Stimulated activated CD8-positive, alpha-beta memory T cell treated with anti-CD3 and anti-CD28 coated beads, Interleukin-12 subunit alpha, Interleukin-12 subunit beta, amount 100 ng/mL, for 24 hours (primary cell): ENCODE results near the gene LRRC9.
"Not testable (repeated sequence)": the region's sequence is repeated elsewhere in the genome, so short reads cannot be mapped to it uniquely, and the experiment has no call there.

Experiments
- DNase-seq: peaks from one replicate; pipeline ENCODE4 v3.0.0-alpha.2; 2020; ENCODE audit errors: extremely low read depth

Gene LRRC9

GRCh38 chr14:60064491-60065072 is 144.6 kb downstream of the LRRC9 start:
- no peak for DNase-seq

- DNase-seq, result no peak
These were observed 147.9 kb downstream of the LRRC9 start for GRCh38 chr14:60067882-60068281.

GRCh38 chr14:60079723-60080122 is 159.8 kb downstream of the LRRC9 start:
- no peak for DNase-seq

- DNase-seq, result no peak
These were observed 165.1 kb downstream of the LRRC9 start for GRCh38 chr14:60085085-60085484.

GRCh38 chr14:60085693-60086092 is 165.7 kb downstream of the LRRC9 start:
- DNase-seq, result no peak

GRCh38 chr14:60087668-60088067 is 167.7 kb downstream of the LRRC9 start:
- DNase-seq, result no peak

GRCh38 chr14:60089221-60089620 is 169.3 kb downstream of the LRRC9 start:
- no peak for DNase-seq

GRCh38 chr14:60090864-60091519 is 171.0 kb downstream of the LRRC9 start:
- DNase-seq, result no peak

- DNase-seq, result peak; percentile 82
These were observed 171.9 kb downstream of the LRRC9 start, which contains the start of gene PCNX4 for GRCh38 chr14:60091550-60092525. Gene PCNX4, plus strand, starts transcription at chr14:60091923. Its CDS starts 15,716 bp downstream, at chr14:60107639.

GRCh38 chr14:60092526-60092920 is 172.6 kb downstream of the LRRC9 start:
- no peak for DNase-seq

- DNase-seq, result no peak
These were observed 173.1 kb downstream of the LRRC9 start for GRCh38 chr14:60093080-60093479.

GRCh38 chr14:60093606-60094005 is 173.7 kb downstream of the LRRC9 start:
- DNase-seq, result no peak

- DNase-seq, result no peak
These were observed 174.5 kb downstream of the LRRC9 start for GRCh38 chr14:60094306-60094897.

GRCh38 chr14:60095231-60095630 is 175.3 kb downstream of the LRRC9 start:
- DNase-seq, result no peak

GRCh38 chr14:60095781-60096450 is 176.0 kb downstream of the LRRC9 start:
- DNase-seq, result no peak

GRCh38 chr14:60097974-60098373 is 178.0 kb downstream of the LRRC9 start:
- no peak for DNase-seq

GRCh38 chr14:60099855-60100254 is 179.9 kb downstream of the LRRC9 start:
- DNase-seq, result not testable (repeated sequence)

- no peak for DNase-seq
These were observed 181.8 kb downstream of the LRRC9 start for GRCh38 chr14:60101786-60102185.

- no peak for DNase-seq
These were observed 182.4 kb downstream of the LRRC9 start for GRCh38 chr14:60102389-60102788.

GRCh38 chr14:60106339-60106738 is 186.4 kb downstream of the LRRC9 start:
- no peak for DNase-seq

GRCh38 chr14:60107477-60107876 is 187.5 kb downstream of the LRRC9 start:
- no peak for DNase-seq
